Stimulated activated CD4-positive, alpha-beta T cell treated with anti-CD3 and anti-CD28 coated beads, Interleukin-2, amount 100 ng/mL, for 24 hours (primary cell): Measurements from ENCODE around the gene PLPPR5.

Experiments
- DNase-seq, 2 donors: peaks; one replicate each; pipeline ENCODE4 v3.0.0-alpha.2; 2020

The PLPPR5 gene

DNA sequence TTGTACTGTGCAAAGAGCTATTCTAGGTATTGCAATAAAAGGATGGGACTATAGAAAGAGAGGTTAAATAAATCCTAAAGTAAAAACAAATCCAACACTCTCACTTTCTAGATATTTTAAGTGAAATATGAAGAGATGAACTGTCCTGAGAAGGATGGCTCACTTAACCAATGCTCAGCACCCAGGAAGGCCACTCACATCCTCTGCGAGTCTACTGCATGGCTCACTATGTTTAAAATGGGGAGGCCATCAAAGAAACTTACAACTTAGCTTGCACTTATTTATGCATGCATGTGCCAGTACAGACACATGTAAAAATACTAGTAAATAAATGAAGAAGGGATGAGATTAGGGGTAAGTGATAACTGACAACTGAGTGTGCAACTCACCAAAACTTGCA is 37.5 kb downstream of the PLPPR5 start:
- no peak for DNase-seq

DNA sequence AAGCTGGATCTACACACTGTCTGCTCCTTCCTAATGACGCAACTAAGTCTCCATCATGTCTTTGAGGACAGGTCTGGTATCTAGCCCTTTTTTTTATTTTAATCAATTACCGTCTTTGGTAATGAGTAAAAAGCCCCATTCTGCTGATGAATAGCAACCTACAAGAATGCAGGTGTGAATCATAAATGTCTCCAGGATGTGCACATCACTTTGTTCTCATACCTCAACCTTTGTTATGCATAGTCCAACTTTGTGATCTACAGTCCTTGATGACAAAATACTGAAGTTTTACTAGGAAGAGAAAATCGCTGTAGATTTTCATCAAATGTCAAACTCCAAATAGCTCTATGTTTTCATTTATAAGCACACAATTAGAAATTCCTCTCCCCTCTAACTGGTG is 39.3 kb downstream of the PLPPR5 start:
- no peak for DNase-seq

DNA sequence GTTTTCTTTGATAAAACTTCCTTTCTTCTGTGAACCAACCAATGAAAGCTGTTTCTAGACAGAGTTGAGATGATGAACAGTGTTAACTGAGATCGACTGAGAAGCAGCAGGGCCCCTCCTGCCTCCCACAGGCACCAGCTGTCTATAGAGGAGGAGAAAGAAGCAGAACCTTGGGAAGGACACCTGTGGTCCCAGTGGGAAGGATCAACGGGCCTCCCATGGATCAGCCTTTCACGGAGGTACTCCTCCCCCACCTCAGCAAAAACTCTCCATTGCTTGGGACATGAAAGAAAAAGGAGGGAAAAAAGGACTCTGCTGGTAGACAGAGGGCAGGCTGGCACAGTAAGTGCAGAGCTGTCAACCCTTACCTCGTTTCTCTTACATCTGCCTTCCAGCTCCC is 40.5 kb downstream of the PLPPR5 start:
- DNase-seq, result no peak

DNA sequence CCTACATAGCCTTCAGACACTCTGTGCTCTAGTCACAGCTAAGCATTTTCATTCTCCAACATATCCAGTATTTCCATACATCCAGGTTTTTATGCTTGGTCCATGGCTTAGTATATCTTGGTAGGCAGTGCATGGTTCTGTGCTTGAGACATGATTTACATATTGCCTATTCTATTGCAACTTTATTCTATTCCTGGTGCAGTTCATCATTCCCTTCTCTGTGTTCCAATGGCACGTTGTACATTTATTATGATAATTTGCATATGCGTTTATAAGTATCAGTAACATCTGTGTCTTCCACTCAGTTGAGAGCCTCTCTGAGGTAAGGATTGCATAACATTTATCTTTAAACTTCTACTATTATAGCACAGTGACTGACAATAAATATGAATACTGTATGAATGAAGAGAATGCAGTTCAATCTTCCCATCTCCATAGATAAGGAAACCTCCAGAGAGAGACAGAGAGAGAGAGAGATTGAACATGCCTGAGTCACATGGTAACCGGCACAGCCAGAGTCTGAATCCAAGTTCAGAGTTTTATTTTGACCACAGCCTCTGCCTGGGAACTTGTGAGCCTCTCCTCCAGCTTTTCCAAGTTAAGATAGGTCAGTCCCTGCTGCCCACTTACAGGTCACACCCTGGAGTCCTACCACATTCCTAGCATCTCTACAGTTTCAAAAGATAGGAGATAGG is 41.5 kb downstream of the PLPPR5 start:
- DNase-seq, result no peak

DNA sequence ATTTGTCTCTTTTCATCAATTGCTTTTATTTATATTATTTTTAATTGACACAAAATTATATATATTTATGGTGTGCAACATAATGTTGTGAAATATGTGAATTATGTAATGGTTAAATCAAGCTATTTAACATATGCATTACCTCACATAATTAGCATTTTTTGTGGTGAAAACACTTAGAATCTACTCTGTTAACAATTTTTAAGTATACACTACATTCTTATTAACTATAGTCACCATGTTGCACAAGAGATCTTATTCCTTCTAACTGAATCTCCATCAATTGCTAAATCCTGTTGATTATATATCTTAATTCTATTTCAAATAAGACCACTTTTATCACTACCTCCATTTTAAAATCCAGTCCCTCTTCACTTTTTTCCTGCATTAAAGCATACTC is 42.5 kb downstream of the PLPPR5 start:
- DNase-seq, result no peak

DNA sequence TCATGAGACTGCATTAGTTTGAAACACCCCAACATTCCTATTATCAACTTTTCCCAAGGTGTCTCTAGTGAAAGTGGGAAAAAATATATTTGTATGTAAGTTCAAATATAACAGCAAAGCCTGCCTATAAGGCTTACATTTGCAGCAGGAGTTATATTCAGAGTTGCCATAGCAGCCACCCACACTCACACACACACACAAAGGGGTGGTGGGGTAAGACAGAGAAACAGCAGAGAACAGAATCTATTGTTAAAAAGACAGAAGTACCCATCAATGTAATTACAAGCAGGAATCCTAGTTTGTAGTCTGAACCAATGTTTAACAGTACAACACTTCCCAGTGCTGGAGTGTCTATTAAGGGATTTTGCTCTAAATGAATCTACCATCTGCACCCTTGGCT is 55.0 kb downstream of the PLPPR5 start:
- DNase-seq, result no peak

DNA sequence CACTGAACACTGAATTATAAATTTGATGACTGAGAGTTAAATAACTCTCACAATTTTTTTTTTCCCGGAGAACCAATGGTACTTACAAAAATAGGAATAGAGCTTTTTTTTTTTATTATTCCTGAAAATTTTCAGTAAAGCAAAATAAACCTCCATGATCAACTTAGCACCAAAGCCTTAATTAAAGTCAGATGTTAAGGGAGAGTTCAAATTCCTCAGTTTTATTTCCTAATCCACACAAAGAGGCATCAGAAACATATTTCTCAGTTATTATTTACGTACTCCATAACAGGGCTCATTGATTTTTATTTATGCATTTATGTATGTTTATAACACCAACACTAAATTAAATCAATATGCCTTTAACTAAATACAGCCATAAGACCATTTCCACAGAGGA is 55.5 kb downstream of the PLPPR5 start:
- no peak for DNase-seq

DNA sequence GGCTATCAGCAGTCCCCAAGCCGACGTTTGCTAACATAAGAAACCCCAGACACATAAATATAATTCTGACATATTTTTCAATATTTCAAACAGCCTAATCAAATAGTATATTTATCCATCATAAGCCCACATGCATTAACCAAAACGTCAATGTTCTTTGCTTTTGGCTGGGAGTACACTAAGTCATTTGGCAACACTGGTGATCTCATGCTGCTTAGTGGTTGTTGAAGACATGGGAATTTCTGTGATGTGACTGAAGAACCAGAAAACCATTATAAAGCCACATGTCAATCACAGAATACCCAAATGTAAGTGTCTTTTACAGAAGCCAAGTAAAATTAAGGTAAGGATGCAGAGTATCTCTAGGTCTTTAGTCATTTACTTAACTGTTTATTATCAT is 57.6 kb downstream of the PLPPR5 start:
- no peak for DNase-seq

DNA sequence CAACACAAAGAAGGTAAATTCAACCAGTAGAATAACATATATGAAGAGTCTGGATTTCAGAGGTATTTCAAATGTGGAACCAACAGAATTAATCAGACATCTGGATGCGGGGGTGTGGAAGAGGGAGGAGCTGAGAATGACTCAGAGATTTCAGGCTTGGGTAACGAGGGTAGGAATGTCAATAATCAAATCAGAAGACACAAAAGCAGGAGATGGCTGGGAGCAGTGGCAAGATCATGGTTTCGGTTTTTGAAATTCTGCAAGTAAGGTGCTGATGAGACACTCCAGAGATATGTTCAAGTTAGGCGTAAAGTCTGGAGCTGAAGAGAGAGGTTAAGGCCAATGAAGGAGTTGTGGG is 64.0 kb downstream of the PLPPR5 start:
- DNase-seq, result peak; percentile 18 to 19

DNA sequence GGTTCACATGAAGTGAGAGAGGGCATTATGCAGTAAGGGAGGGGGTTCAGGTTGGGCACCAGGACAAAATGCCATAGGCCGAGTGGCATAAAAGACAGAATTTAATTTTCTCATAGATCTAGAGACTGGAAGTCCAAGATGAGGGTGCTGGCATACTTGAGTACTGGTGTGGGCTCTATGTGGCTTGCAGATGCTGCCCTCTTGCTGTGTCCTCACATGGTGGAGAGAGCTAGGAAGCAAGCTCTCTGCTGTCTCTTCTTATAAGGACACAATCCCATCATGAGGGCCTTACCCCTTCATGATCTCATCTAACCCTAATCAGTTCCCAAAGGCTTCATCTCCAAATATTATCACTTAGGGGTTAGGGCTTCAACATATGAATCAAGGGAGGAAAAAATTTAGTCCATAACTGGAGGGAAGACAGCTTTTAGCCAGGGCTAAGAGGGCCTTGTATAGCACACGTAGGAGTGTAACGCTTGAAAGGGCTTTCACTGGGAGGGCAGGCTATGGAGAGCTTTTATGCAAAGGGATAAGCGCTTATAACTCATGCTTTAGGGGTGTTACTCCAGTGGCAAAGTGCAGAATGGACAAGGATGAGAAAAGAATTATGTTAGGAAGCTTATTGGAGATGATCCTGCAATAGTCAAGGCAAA is 64.5 kb downstream of the PLPPR5 start:
- no peak for DNase-seq

DNA sequence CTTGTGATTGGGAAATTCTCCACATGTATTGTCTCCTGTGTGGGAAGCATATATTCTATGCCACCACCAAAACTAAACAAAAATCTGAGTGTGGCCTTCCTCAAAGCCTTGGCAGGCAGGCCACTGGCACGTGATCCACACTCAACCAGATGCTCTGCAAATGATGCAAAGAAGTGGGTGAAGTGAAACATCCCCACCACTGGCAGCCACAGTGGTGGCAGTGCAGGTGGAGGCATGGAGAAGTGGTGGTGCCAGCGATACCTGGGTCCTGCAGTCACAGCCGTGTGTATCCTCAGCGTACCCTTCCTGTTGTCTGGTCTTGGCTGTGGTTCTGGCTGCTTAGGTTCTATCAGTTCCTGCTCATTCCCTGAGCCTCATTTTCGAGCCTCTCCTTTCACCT is 65.2 kb downstream of the PLPPR5 start:
- no peak for DNase-seq

DNA sequence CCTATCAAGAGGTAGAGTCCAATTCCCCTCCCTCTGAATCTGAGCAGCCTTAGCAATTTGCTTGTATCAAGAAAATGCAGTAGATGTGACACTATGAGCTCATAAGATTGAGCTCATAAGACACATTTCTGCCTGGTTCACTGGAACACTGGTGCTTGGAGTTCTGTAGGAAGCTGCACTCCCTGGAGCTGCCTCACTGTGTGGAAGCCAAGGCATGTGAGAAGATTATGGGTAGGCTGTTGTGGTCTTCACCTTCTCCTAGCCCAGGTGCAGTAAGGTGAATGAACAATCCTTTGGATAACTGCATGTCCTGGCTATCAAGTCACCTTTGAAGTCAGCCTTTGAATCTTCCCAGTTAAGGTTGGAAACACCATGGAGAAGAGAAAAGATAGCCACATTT is 67.3 kb downstream of the PLPPR5 start:
- no peak for DNase-seq

DNA sequence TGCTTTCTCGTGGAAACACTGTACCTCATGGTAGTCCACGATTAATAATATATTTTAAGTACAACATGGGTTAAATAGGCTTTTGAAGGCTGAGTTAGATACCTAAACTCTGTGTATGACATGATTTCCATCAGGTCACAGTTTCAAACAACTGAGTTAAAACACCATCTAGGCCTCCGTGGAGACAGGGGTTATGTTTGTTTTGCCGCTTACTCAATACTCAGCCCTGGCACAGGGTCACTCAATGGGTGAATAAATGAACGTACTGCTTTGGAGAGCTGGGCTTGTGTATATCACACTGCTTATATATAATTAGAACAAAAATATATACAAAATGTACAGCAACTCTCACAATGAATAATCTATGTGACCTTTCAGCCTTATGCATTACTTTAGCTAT is 72.5 kb downstream of the PLPPR5 start:
- DNase-seq, result no peak

DNA sequence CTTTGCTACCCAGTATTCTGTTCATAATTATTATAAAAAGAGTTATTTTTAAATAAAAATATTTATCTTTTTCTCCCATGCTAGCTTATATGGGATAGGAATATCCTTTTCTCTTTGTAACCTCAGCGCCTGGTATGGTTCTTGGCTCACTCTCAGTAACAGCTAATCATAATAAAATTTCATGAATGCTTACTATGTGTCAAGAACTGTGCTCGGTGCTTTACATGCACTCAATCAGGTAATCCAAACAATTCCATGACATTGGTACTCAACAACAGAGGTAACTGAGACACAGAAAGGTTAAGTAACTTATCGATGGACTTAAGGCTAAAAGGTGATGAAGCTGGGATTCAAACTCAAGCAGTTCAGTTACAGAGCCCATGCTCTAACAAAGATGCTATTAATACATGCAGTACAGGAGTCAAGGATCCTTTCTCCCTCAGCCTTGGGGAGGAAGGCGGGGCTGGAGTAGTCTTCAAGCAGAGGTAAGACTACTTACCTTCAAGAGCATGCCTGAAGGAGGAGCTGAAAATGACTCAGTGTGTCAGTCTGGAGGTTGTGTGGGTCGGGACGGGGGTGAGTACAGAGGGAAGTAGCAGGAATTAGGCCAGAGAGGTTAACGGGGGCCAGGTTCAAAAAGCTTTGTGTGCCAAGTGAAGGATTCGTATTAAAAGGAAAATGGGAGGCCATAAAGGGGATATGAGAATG is 73.4 kb downstream of the PLPPR5 start:
- DNase-seq, result no peak

DNA sequence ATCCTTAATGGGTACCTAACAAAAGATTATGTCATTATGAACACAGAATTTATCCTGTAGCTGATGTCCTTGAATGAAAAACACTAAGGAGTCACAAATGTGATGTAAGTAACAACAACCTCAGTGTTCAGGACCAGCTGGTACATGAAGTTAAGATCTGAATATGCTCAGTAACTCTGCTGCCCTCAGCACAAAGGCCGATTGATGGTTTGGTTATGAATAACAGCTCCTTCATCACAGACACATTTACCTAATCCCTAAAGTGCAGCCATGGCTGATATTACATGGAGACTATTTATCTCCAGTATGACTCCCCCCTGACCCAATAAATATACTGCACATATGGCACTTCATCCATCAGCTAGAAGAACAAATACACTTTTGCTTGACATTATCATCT is 75.2 kb downstream of the PLPPR5 start:
- no peak for DNase-seq

DNA sequence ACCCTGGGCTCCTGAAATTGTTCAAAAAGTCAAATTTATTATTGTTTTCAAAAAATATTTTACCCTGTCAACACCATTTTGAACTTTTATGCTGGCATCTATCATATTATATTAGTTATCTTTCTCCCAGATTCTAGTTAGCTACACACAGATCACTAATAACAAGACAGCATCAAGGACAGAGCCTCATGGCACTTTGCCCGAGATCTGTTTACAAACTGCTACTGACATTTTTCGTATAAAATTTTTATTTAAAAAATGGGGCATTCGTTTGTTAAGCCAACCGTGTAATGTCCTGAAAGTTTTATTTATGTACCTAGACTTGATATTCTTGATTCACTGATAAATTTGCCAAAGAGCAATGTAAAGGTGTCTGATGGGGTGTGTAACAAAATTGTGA is 78.1 kb downstream of the PLPPR5 start:
- DNase-seq, result no peak

DNA sequence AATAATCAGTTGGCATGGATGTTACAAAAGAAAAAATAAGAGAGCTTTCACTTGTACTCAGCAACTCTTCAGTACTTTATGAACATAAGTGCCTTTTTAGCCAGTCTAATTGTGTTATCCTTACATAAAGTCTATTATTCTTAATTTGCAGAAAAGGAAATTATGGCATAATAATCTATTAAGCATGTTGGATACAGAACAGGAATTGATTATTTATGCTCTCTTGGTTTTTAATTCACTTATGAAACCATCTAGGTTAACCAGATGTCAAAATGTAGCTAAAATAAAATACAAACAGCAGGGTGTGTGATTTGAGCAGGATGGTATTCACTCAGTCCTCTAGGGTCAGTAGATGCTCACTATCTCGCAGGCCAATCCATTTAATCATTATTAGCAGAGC is 79.7 kb downstream of the PLPPR5 start:
- DNase-seq, result no peak

DNA sequence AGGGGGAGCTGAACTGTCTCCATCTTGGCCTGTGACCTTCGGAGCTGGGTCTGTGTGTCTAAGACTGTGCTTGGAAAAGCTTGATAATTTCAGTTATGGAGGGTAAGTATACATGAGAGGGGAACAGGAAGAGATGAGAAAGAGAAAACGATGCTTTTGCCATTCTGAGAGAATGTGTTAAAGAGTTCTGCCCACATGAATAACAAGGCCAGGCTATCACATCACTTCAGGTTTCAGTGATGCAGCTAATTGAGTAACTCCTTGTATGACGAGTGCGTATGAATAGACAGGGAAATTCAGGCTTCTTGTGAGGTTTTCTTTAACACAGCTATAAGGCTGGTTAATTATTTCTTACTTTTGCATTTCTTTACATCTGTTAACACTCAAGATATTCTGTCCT is 81.0 kb downstream of the PLPPR5 start:
- DNase-seq, result no peak

DNA sequence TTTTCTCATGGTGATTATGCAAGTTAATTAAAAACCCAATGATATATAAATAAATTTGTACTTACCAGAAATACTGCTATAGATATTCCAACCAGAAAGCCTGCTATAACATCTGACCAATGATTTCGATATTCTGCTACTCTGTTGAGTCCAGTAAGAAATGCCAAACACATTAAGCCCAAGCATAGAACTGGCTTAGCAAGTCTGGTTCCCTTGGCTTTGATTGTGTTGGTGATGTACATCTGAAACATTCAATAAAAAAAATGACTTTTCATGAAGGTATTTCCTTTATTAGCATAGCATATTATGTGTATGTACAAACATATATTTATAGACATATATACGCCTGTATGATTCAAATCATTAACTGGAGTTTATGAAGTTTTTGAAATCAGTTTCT is 82.8 kb downstream of the PLPPR5 start:
- DNase-seq, result no peak

DNA sequence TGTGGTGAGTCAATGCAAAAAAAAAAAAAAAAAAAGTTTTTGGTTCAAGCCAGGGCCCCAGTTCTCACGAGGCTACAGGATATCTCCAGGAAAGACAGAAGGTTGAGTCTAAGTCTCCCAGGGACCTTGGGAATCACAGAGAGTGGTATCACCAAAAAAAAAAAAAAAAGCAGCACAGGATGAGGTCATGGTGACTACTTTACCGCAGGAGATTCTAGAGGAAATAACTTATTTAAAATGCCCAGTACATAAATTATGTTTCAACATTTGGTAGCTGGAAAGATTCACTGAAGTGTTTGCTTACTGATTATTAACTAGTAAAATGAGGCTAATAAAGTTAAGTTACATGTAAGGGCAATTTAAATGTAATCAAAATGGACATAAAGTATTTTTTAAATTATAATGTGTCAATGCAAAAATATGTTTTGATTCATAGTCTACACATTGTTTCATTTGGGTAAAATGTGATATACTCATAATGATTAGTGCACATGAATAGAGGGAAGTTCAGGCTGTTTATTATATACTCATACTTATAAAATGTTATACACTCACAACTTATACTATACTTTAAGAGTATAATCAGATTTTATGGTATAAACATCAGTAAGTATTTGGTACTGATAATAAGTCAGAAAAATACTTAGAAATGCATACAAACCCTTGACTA is 84.1 kb downstream of the PLPPR5 start:
- DNase-seq, result no peak

DNA sequence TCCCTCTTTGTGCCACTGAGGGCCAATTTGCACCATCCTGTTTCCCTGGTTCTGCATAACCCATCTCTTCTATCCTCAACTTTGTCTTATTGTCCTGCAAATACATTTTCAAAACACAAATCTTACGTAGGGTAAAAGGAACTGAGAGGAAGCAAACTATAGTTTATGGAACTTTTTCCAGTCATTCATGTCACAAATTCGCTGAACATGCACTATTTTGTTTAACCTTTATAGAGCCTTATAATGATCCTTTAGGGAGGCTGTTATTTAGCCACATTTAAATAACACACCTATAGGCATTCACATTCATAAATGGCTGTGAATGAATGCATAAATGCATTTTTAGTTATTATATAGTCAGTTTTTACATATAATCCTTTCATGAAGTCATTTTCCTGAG is 85.0 kb downstream of the PLPPR5 start:
- no peak for DNase-seq

DNA sequence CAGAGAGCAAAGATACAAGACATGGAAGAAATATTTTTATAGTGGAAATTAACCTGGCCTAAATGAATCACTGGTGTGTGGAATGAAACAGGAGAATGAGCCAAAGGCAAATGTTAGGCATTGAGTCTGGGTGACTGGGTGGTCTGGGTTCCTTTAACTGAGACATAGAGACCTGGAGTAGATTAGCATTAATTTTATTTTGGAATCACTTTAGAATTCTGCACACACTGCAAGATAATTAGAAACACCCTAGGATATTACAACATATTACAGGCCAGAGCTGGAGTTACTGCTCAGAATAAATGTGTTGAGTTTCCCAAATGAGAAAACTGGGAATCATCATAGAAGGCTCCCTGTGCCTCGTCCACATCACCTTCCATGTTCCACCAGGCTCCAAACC is 85.5 kb downstream of the PLPPR5 start:
- DNase-seq, result no peak

DNA sequence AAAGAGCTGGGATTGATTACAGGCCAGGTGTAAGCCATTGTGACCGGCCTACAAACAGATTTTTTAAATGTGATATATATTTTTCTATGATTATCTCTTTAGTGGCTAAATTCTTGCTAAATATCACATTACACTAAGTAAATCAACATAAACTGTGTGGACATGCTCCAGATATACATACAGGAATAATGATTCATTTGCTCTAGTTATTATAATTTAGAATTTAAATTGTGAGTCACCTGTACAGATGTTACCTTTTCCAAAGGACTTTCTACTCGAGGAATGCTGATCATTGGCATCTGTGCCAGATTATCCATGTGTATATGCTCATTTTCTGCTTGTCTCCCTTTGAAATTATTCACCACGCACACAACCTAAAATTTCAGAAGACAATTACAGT is 90.1 kb downstream of the PLPPR5 start:
- no peak for DNase-seq

DNA sequence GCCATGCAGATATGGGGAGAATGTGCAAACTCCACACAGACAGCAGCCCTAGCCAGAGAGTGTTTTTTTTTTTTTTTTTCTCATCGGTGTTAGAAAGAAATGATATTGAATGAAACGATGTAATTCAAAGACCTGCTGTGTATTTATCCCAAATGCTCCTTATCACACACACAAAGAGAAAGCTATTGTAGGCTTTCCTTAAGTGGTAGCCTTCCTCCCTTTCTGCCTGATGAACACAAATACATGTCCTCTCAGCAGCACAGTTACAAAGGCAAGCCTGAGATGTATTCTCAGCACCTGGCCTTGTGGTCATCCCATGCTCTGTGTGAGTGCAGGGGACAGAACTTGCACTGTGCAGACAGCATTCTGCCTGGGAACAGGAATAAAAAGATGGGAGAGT is 93.8 kb downstream of the PLPPR5 start:
- DNase-seq, result no peak
